WTC11 (cell line): Measurements from ENCODE around the gene SPAAR.

Source experiments
- ZNF138 ChIP-seq: sonication (generic); formaldehyde crosslinking; conservative IDR thresholded peaks from 2 replicates; pipeline ENCODE4 v1.8.1; 2022; ENCODE audit warnings: mild to moderate bottlenecking, moderate library complexity, missing genetic modification reagents
- TF ChIP-seq, protein P1 (sequence below): fragments of 200-600 bp; IDR thresholded peaks from 2 replicates; pipeline ENCODE4 v1.8.0; 2022; ENCODE audit warnings: antibody characterized with exemption
- TF ChIP-seq, protein P2 (sequence below): sonication (generic); formaldehyde crosslinking; IDR thresholded peaks from 2 replicates; pipeline ENCODE4 v1.8.0; 2022; ENCODE audit warnings: mild to moderate bottlenecking, missing genetic modification reagents
- TF ChIP-seq, protein P3 (sequence below): fragments of 250-450 bp; sonication (Bioruptor Pico); conservative IDR thresholded peaks from 2 replicates; pipeline ENCODE4 v1.9.0; 2021; ENCODE audit warnings: mild to moderate bottlenecking

DNA sequence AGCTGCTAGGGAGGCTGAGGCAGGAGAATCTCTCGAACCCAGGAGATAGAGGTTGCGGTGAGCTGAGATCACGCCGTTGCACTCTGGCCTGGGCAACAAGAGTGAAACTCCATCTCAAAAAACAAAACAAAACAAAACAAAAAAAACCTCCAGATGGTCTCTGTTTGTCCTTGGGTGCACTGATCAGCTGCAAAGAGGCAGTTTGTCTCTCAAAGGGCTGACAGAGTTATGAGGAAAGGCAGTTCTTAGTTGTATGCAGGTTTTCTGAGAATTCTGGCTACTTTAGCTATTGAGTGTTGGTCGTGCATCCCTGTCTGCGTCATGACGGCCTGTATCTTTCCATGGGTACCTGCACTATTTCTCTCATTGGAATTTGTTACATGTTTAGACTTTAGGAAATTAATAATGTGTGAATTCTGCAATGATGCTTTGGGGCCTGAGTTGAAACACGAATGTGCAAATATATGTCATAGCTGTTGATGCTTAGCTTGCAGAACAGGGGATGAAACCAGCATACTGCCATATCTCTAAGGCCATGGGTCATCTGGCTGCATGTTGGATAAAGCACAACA lies 30.5 kb downstream of the SPAAR start:
- TF ChIP-seq, protein P1, sequence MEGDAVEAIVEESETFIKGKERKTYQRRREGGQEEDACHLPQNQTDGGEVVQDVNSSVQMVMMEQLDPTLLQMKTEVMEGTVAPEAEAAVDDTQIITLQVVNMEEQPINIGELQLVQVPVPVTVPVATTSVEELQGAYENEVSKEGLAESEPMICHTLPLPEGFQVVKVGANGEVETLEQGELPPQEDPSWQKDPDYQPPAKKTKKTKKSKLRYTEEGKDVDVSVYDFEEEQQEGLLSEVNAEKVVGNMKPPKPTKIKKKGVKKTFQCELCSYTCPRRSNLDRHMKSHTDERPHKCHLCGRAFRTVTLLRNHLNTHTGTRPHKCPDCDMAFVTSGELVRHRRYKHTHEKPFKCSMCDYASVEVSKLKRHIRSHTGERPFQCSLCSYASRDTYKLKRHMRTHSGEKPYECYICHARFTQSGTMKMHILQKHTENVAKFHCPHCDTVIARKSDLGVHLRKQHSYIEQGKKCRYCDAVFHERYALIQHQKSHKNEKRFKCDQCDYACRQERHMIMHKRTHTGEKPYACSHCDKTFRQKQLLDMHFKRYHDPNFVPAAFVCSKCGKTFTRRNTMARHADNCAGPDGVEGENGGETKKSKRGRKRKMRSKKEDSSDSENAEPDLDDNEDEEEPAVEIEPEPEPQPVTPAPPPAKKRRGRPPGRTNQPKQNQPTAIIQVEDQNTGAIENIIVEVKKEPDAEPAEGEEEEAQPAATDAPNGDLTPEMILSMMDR: no peak
- TF ChIP-seq, protein P2, sequence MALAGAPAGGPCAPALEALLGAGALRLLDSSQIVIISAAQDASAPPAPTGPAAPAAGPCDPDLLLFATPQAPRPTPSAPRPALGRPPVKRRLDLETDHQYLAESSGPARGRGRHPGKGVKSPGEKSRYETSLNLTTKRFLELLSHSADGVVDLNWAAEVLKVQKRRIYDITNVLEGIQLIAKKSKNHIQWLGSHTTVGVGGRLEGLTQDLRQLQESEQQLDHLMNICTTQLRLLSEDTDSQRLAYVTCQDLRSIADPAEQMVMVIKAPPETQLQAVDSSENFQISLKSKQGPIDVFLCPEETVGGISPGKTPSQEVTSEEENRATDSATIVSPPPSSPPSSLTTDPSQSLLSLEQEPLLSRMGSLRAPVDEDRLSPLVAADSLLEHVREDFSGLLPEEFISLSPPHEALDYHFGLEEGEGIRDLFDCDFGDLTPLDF: no peak
- TF ChIP-seq, protein P3, sequence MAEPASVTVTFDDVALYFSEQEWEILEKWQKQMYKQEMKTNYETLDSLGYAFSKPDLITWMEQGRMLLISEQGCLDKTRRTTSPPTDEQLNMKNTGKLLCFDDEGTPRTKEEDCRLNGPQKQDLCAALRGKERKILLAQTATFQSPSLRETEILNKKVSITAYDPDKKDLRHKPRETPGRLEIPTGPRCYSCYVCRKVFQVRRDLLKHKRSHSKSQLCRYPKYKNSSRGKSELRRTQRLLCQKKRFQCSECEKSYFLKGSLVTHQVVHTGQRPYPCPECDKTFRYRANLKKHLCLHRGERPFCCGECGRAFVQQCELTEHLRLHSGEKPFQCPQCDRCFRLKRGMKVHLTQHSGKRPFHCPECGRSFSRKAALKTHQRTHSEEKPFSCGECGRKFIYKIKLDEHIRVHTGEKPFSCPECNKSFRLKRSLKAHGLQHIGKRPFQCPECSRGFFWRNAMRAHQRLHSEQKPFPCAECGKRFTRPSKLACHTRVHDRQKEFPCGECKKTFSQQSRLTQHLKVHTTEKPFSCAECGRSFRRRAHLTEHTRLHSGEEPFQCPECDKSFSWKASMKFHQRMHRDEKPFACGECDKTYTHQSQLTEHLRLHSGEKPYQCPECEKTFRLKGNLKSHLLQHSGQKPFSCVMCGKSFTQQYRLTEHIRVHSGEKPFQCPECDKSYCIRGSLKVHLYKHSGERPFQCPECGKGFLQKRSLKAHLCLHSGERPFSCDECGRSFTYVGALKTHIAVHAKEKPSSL (CRISPR knock-in tag): no peak
- no peak for TF ChIP-seq ZNF138
